ENCODE results near the gene ASTN2. TPM values are rescaled to one million over a fixed set of nuclear protein-coding genes. Genes with fewer than 3 reads are reported as not detected.

The ASTN2 gene
- total and polyA plus RNA-seq, 3 donors from 2014 or later, result 55.7 to 157 (median 117) TPM

DNA sequence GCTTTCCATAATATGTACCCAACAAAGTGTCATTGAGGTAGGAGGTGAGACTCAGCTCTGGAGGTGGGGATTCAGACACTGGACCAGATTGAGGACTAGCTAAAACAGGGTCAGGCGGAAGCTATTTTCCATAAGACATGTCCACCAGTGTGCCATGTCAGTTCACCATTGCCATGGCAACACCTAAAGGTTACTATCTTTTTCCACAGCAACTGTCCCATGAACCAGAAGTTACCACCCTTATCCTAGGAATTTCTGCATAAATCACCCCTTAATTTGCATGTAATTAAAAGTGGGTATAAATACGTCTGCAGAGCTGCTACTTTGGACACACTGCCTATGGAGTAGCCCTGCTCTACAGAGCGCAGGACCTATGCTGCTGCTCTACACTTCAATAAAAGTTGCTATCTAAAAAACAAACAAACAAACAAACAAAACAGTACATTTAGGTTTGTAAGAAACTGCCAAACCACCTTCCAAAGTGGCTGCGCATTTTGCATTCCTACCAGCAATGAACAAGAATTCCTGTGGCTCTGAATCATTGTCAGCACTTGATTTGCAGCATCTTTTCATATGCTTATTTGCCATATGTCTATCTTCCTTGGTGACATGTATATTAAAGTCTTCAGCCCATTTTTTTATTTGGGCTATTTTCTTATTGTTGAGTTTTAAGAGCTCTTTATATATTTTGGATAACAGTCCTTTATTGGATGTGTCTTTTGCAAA lies 745.7 kb downstream of the ASTN2 start:
- Histone ChIP-seq H3K27me3 (no peaks in the 10 kb centered on the region), H3K4me1 (peaks cover 6% of the 10 kb centered on the region), H3K36me3 (ENCODE audit: low read depth, missing control alignments) (no peaks in the 10 kb centered on the region), H3K27ac (no peak overlapping the region), H3K4me3 (no peak overlapping the region), H3K9me3 (no peaks in the 10 kb centered on the region)
- intact Hi-C loops (cut with DNase I; ENCODE audit: low total_unique reads), result no loop called here
- 91 to 97% methylated on average over 4 of the region's 4 CpGs for WGBS, 2 donors
- TF ChIP-seq, protein P1, sequence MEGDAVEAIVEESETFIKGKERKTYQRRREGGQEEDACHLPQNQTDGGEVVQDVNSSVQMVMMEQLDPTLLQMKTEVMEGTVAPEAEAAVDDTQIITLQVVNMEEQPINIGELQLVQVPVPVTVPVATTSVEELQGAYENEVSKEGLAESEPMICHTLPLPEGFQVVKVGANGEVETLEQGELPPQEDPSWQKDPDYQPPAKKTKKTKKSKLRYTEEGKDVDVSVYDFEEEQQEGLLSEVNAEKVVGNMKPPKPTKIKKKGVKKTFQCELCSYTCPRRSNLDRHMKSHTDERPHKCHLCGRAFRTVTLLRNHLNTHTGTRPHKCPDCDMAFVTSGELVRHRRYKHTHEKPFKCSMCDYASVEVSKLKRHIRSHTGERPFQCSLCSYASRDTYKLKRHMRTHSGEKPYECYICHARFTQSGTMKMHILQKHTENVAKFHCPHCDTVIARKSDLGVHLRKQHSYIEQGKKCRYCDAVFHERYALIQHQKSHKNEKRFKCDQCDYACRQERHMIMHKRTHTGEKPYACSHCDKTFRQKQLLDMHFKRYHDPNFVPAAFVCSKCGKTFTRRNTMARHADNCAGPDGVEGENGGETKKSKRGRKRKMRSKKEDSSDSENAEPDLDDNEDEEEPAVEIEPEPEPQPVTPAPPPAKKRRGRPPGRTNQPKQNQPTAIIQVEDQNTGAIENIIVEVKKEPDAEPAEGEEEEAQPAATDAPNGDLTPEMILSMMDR (IDR thresholded peaks at IDR 0.05), result no peak
- TF ChIP-seq POLR2A (IDR thresholded peaks at IDR 0.05), result no peak
- DNase-seq, result no peak

DNA sequence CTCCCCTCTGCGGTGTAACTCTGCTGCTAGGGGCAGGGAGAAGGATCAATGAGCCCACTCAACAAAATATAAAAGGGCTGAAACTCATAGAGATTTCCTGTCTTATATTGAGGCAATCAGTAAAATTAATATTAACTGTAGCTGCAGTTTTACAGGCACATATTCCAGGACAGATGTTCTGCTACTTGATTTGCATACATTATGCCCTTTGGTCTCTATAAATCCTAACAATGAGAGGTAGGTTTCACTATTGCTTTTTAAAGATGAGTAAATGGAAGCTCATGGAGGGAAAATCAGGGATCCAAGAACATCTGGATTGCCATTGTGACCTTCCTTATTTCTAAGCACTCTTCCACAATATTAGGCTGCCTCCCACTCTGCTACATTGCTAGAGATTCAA lies 751.3 kb downstream of the ASTN2 start:
- Histone ChIP-seq H3K4me1 (peaks cover 13% of the 10 kb centered on the region), H3K36me3 (ENCODE audit: low read depth, missing control alignments) (no peaks in the 10 kb centered on the region), H3K9me3 (no peaks in the 10 kb centered on the region), H3K4me3 (no peak overlapping the region), H3K27me3 (no peaks in the 10 kb centered on the region), H3K27ac (peak overlapping the region in 1 of 2 donors; percentile 38)
- WGBS, 2 donors, result 95 to 98% methylated on average over 1 of the region's 1 CpG
- no peak for DNase-seq
- intact Hi-C loops (cut with DNase I; ENCODE audit: low total_unique reads), result no loop called here
- TF ChIP-seq POLR2A (IDR thresholded peaks at IDR 0.05), result no peak
- TF ChIP-seq, protein P1 (IDR thresholded peaks at IDR 0.05), result no peak

DNA sequence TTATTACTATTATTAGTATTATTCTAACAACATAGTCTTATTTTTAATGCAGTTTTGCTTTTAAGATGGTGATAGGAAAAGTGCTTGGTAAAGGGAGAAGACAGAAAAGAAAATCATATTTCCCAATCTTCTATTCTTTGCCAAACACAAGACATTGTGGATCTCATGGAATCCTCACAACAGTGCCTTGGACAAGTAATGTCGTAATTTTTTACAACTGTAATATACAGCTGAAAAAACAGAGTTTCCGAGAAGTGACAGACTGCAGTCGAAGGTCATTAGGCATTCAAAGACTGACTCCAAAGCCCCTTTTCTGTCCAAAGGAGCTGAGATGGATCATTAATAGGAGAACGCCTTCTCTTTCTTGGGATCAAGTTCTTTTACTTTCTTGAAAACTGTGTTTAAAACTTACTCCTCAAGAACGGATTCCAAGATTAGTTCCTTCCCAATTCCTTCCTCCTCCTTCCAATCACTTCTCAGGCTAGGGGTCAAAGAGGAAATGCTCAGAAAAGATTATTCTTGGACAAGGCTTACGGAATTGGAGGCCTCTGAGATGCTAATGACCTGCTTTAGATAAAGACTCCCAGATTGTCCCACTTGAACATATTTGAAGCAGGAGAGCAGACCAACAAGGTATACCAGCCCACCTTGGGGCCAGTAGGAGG lies 752.1 kb downstream of the ASTN2 start:
- Histone ChIP-seq H3K4me3 (no peak overlapping the region), H3K27me3 (no peaks in the 10 kb centered on the region), H3K4me1 (peaks cover 13% of the 10 kb centered on the region), H3K36me3 (ENCODE audit: low read depth, missing control alignments) (no peaks in the 10 kb centered on the region), H3K27ac (peak overlapping the region in 1 of 2 donors; percentile 38), H3K9me3 (no peaks in the 10 kb centered on the region)
- intact Hi-C loops (cut with DNase I; ENCODE audit: low total_unique reads), result no loop called here
- DNase-seq, result no peak
- TF ChIP-seq, protein P1 (IDR thresholded peaks at IDR 0.05), result no peak
- TF ChIP-seq POLR2A (IDR thresholded peaks at IDR 0.05), result no peak
- WGBS, 2 donors, result 58 to 69% methylated on average over 6 of the region's 6 CpGs

DNA sequence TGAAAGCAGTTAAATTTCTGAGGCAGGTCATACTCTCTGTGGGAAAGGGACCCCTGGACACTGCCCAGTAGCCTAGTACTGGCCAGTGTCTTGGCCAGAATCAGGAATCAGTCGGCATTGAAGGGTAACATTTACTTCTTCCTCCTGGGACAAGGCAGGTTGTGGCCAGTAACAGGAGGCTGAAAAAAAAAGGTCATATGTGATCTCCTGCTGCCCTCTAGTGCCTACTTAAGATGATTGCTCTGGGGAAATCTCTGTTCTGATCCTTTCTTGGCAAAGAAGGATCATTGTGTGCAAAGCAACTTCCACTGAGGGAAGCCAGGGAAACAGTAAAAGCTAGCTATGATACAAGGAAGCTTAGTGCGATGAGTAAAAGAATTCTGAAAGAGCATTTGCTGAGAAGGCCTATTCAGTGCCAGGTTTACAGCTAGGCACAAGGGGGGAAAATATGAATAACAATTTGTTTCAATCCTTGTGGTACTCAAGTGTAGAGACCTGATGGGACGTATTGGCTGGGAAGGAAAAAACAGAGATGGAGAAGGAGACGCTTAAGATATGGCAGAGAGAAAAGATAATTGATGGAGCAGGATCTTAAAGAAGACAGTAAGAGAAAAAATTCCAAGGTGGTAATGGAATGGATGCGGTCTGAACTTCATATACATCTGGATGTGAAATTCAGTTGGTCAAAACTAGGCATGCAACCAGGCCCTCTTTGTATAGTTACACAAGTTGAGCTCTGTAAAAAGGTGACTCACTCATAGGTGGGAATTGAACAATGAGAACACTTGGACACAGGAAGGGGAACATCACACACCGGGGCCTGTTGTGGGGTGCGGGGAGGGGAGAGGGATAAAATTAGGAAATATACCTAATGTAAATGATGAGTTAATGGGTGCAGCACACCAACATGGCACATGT lies 753.6 kb downstream of the ASTN2 start:
- no peak for TF ChIP-seq POLR2A (IDR thresholded peaks at IDR 0.05)
- TF ChIP-seq, protein P1 (IDR thresholded peaks at IDR 0.05), result peak; percentile 45 to 70 (median 55)
- intact Hi-C loops (cut with DNase I; ENCODE audit: low total_unique reads), result no loop called here
- Histone ChIP-seq H3K9me3 (no peaks in the 10 kb centered on the region), H3K36me3 (ENCODE audit: low read depth, missing control alignments) (no peaks in the 10 kb centered on the region), H3K4me1 (peaks cover 13% of the 10 kb centered on the region), H3K4me3 (no peak overlapping the region), H3K27ac (no peak overlapping the region), H3K27me3 (no peaks in the 10 kb centered on the region)
- DNase-seq, result peak; percentile 36
- 51 to 64% methylated on average over 7 of the region's 7 CpGs for WGBS, 2 donors

Measured in testis (tissue), 3 donors.